CD4-positive, alpha-beta T cell treated with Interleukin-12 subunit alpha and Interleukin-12 subunit beta, for 1 hour (primary cell): ENCODE results near the gene RGS6.

Experiments used
- DNase-seq: peaks from one replicate; pipeline ENCODE4 v3.0.0-alpha.2; 2020

The RGS6 gene

DNA sequence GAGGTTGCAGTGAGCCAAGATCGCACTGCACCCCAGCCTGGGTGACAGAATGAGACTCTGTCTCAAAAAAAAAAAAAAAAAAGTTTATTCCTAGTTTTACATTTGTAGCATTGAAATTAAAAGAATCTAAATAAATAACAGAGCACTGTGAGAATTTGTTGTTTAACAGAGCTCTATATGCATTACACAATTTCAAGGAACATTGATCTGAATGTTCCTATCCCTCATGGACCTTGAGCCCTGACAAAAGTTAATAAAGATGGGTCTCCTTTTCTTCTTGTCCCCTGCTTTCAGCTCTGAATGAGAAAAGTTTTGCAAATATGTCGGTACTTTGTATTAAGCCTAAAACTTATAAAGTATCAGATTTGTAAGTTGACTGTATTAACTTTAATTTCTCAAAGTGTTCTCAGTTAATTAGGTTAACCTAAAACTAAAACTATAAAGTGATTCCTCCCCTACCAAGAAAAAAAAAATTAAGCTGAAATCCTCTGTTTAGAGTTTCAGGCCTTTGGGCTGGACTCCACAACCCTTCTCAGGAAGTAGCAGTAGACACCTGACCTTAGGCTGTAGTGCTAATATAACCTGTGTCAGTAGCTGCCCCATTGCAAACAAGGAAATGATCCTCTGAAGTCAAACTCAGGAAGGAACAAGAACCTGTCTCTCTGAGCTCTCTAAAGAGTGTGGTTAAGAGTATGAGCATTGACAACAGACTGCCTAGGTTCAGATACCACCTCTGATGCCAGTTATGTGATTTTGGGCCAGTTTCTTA, 484.0 kb downstream of the RGS6 start:
- no peak for DNase-seq

DNA sequence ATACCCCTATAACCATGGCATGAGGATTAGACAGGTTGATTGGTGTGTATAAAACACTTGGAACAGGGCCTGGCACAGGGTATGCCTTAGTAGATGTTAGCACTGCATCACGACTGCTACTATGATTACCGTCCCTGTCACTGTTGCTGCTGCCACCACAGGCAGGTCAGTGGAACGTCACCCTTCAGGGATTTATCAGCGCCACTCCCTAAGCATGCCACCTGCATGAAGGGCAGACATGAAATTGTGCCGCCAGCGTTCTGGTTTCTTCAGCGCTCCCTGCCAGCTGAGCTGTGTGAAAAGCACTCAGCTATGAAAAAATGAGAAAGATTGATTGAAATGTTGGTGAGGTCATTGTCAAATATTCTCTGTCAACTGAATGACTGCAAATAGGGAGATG, 484.7 kb downstream of the RGS6 start:
- DNase-seq: no peak

DNA sequence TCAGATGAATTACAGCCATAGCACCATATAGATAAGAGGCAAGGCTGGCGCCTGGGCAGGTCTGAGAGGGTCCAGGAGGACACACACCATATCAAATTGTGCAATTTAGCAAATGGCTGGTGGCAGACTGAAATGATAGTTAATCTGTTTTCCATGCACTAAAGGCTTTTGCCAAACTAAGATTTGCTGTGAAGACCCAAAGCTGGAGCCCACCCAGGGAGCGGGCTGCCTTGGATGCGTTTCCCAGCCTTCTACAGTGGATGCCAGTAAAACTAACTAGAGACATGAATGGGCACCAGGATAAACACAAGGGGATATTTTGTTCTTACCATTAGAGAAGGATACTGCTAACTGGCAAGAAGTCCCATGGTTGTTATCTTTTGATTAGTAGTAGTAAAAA, 486.6 kb downstream of the RGS6 start:
- DNase-seq: no peak

DNA sequence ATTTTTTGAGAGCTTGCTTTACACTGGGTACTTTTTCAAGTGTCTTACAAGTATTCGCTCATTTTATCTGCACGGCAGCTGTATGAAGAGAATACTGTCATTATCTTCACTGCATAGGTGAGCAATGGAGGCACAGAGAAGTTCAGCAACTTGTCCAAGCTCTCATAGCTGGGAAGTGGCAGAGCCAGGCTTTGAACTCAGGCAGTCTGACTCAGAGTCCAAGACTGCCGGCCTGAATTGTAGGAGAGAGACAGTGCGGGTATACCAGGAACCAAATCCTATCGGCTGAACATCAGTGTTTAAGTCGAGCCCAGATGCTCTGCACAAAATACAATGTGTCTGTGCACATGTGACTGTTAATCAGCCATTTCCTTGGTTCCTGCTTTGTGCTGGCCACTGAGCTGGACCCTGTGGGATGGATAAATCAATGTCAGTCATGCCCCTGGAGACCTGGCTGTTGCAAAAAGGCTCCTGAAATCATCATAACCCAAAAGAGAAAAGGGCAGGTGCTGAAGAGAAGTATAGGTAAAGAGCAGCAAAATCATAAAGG, 487.1 kb downstream of the RGS6 start:
- no peak for DNase-seq

DNA sequence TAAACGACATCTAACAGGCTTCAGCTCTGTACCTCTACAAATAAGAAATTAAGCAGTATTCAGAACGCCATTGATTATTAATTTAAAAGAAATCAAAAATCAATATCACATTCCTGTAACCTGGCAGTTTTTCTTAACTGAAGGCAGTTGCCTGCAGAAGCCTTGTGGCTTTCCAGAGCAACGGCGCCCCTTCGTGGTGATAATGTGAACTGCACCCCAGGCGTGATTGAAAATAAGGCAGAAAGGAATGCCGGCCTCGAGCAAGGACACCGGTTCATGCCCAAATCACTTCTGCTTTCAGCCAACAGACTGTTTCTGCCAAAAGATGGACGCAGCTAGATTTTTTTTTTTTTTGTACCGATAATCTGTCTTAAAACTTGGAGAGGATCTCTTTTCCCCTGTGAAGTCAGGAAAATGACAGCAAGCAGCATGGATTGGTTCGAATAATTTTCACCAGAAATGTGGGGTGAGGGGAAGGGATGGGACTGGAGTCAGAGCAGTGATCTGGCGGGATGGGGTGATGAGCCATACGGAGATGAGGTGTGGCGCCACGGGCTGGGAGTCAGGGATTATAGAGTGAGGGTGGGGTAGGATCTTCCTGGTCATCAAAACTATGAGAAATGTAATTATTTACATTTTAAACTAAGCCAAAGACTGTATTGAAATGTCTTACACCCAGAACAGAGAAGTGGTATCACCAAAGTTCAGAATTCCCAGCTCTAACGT, 488.7 kb downstream of the RGS6 start:
- DNase-seq: peak; percentile 47

DNA sequence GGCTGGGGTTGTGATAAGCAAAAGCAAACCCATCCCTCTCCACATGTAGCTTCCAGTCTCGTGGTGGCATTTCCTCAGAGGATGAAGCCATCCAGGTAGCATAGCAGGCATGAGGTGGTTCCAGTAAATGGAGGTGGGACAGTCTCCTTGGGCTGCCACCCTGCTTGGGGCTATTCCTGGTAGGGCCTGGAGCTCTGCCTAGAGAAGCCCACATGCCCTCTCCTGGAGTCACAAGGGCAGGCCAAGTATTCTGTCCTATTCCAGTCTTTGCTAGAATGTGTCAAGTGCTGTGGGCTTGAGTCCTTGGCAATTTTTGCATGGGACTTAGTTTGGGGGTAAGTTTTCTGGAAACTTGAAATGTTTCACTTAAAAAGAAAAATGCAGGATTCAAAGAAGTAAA, 491.7 kb downstream of the RGS6 start:
- no peak for DNase-seq

DNA sequence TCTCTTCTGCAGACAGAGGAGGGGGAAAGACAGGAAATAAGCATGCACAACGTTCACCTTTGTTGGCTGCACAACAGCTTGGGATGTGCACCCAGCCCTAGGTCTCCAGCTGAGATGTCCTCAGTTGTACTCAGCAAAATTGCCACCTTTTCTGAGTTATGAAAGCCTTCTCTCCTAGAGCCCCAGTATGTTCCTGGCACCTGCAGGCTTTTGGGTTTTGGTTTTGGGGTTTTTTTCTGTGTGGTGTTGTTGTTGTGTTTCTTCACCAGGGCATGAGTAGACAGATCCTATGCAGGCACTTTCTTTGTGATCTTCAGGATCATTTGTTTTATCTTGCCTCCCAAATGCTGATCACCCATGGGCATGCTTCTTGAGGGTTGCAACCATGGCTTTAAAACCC, 498.2 kb downstream of the RGS6 start:
- no peak for DNase-seq

DNA sequence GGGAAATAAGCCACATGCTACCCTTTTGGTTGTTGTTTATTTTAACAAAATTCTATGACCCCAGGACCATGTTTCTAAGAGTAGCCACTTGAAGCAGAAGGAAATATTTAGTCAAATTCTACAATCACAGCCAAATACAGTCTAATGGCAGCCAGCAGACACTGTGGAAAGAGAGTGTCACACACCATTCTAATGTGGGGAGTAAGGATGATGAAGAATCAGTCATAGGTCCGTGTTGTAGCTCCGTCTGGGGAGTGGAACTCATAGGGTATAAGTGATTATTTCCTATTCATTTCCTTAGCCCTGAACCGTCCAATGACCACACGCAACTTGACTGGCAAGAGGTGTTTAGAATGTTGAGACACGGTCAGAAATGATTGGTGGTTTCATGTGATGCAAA, 500.5 kb downstream of the RGS6 start:
- DNase-seq: no peak

DNA sequence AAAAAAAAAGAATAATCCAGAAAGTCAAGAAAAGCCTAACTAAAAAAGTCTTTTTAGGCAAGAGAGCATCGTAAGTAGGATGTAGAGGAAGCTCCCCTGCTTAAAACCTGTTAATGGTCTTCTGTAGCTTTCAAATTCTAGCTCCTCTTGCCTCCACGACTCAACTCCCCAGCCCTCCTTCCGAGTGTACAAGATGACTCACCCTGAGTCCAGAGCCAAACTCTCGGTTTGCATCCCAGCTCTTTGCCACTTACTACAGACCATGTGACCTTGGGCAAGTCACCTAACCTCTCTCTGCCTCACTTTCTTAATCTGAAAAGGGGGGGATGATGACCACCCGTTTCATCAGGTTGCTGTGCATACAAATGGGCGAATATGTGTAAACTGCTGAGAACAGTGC, 501.3 kb downstream of the RGS6 start:
- DNase-seq: no peak

DNA sequence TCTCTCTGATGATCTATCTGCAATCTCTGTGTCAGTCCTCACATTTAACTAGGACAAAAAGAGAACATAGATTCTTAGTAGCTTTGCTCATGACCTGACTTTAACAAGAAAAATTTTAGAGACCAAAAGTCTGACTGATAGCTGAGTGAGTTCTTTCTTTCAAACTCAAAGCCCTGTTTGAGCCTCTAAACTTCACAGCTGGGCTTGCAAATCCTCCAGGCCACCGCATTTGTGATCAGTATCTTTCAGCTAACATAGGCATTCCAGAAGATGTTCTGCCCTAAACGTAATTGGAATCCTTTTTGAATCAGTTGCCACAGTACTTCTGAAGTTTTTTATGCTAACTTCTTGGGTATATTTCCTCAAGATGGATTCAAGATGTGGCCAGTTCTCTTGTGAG, 502.6 kb downstream of the RGS6 start:
- DNase-seq: no peak

DNA sequence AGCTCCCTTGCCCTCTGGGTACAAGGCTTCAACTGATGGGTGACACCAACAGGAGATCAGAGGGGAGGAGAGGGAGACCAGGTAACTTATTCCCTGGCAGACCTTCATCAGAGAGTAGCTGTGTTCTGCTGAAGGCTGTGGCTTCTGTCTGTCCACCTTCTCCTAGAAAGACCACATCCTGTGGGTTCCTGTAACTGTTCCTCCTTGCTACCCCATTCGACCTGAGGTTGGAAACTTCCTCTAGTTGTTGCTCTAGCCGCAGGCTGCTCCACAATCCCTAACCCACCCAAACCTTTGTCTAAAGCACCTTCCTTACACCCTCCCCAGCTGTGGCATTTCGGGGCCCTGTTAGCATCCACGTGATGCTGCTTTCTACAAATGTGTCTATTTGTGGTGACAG, 507.5 kb downstream of the RGS6 start:
- no peak for DNase-seq

DNA sequence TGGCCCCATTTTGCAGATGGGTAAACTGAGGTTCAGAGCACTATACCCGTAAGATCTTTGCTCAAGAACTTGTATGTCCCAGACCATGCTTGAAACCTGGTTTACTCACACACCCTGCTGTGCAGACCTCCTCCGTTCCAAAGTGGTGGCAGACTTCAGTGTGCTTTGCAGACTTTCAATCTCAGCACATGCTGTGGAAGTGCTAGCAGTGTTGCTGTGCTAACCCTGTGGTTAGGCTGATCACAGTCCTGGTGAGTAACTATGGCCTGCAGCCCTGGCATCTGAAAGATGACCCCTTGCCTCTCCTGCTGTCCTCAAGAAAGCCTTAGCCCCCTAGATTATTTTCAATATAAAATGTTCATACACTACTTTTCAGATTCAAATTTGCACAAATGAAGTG, 511.0 kb downstream of the RGS6 start:
- no peak for DNase-seq

DNA sequence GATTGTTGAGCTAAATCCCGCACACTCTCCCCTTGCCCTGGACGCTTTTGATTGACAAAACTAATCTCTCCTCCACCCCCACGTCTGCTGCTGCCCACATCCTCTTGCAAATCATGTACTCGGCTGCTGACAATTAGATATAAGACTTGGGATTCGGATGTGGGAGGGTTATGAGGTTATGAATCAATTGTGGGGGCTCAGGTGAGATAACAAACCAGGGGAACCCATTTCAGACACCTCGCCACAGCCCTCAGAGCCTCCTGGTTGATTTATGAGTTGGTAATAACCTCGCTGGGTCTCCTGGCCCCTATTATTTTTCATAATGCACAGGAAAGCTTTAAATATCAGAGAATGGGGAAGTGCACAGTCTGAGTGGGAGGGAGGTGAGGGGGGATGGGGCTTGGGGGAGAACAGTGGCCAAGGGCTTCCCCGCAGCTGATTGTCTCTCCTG, 511.8 kb downstream of the RGS6 start:
- DNase-seq: peak; percentile 26

DNA sequence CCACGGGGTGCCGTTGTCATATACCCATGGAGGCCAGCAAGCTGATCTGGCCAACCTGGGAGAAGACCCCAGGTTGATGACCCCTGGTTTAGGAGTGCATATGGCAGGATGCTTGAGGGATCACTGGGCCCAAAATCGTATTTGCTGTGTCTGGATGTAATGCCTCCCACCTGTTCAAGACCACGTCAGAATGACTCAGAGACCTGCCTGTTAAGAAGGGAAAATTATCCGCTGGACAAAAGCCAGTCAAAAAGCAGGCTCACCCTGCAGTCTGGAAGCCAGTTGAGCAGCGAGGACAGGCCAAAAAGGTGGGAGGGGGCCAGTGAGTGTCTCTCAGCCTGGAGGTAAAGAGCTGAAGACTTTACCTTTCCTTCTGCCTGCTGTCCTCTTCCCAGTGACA, 512.5 kb downstream of the RGS6 start:
- no peak for DNase-seq

DNA sequence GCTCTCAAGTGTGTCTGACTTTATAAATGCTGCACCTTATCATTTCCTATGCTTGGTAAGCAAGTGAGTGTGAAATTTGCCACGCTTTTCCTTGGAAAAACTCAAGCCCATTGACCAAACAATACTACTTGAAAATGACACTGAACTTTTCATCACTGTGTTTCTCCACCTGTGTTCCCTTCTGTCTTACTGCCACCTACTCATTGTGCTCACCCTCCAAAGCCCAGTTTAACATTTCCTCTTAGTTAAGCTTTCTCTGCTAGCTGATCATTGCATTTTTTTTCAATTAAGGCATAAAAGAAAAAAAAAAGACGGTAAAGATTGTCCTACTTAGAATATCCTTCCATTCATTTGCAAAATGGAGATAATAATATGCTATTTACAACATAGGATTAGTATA, 516.0 kb downstream of the RGS6 start:
- no peak for DNase-seq

DNA sequence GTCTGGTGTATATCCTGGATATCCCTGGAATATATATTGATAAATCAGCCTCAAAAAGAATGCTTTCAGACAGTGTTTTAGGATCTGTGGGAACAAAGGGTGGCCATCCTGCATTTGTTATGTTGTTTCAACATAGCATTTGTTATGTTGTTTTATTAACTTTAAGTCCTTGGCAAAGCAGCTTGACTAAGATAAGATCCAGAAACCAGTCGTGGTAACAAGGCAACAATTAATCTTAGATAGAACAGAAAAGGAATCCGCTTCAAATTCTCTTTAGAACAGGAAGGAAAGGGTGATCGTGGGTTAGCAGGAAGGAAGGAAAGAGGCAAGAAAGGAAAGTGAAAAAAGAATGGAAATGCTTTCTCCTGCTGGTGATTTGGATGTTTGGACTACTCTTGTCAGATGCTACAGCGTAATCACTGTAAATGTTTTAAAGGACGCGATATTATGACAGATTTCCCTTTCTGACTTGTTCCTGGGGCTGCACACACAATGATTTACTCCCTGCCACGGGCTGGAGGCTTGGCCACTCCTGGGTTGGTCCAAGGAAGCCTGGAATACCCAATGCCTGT, 518.3 kb downstream of the RGS6 start:
- no peak for DNase-seq

DNA sequence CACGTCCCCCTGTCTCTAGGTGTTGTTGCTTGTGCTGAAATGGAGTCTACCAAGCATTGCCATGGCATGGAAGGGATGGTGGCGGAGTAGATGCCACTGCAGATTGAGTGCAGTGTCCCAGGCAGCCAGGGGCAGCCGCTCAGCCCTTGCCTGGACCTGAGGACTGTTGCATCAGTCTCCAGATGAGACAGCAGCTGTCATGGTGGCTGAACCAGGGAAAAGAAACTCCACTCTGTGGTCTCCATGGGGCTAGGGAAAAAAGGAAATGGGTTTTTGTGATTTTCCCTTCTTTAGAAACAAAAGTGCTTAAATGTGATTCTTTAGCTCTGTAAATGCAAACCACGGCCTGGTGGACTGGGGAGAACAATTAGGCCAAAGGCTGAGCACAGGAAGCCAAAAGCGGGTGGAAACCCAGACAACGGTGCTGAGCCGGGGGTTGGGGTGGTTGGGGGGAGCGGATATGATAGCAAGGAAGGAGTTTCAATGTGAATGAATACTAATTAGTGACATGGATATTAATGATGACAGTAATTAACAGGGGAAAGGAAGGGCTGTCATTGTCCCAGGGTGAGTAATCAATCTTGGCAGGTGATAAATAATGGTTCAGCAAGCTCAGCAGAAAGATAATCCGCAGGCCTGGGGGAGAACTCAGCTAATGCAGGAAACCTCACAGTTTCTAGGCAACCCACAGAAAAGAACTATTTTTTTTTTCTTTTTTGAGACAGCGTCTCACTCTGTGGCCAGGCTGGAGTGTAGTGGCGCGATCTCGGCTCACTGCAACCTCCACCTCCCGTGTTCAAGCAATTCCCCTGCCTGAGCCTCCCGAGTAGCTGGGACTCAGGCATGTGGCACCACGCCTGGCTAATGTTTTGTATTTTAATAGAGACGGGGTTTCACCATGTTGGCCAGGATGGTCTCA, 519.1 kb downstream of the RGS6 start:
- peak; percentile 55 for DNase-seq

DNA sequence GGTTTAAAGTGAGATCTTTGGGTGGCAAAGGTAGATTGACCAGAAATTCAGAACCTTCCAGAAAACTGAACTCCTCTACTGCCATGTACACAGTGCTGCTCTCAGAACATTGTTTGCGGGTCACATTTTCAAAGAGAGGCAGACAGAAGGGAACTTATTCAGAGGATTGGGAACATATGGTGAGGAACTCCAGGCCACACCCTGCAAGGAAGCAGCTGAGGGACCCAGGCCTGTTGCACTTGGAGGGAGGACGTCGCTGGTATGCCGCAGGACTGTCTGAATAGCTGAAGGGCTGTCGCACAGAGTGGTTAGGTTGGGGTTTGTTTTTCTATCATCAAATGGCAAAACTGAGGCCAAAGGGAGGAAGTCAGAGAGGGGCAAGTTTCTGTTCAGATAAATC, 520.5 kb downstream of the RGS6 start:
- DNase-seq: no peak

DNA sequence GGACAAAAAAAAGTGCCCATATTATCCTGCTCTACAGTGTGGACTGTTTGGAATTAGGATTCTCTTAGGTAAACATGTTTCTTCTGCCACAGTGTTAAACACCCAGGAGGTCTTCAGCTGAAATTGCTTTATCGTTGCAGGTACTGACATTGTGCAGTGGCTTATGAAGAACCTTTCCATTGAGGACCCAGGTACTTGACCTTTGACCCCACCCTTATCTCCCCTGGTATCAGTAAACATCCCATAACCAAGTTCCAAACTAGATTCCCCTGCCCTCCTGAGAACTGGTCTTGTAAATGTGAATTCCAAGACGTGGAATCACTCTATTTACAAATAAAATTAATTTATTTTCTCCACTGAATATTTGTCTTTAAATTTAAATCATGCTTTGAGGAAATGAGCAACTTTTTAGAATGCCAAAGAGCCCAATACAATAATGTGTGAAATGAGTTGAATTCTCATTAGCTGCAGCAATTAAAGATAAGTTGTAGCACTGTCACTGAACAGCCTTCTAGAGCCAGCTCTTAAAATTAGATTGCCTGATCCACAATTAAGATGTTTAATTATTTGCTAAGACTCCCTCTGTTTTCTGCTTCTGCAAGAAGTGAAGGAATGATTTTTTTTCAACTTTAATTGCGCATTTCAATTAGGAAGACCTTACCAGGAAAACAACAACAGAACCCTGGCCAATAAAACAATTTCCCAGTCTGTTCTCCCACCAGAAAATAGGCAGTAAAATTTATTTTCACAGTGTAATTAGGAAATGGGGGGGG, 522.3 kb downstream of the RGS6 start:
- DNase-seq: no peak

DNA sequence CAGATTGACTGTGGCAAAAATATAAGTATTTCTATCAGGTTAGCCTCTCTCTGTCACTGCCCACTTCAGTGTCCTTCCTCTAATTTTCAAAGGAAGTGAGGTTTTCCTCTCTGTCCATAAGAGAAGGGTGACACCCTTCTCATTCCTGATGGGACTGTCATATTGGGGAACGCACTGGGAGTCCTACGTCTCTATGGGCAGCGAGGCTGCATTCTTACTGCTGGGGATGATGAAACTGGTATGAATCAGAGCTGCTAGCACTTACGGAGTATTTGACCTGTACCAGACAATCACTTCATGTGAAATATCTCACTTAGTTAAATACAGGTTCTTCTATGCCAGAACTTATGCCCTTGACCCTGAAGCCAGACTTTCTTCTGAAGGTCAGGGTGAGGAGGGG, 525.4 kb downstream of the RGS6 start:
- DNase-seq: no peak

DNA sequence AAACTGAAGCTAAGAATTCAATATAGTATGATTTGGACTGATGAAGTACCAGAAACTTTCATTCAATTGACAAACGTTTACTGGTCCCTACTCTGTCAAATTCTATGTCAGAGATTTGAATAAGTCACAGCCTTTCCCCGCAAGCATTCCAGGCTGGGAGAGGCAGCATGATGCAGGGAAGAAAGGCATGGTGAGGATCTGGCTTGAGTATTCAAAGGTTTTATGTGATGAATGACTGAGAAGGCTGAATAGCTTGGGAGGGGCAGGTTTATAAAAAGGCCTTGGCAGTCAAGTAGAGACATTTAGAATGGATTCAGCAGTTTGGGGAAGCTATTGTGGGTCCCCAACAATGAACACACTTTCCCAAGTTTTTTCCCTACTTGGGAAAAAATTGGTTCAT, 529.8 kb downstream of the RGS6 start:
- no peak for DNase-seq

DNA sequence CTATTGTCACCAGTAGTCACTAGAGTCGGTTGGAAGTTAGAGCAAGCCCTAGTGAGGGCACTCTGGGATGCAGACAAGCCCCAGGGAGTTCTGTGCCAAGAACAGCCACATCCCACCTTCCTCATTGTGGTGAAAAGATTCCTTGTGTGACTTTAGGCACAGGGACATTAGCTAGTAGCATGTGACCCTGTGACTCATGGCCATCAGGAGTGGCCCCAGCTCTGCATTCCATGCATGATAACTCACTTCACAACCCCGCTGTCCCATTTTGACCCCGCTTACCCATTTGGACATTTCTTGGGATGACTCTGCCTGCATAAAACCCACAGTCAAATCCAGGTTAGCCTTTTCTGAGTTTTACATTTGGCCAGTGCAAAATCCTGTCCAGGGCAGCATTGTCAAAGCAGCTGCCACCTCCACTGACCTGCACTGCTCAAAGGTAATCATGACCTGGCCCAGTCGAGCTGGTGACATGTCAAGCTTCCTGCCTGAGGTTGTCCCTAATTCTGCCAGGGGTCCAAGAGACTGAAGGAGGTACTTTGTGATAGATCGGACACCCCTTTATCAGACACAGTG, 531.1 kb downstream of the RGS6 start:
- no peak for DNase-seq
